SU-DHL-6 (cell line): ENCODE measurements around the gene FCHO1.

Experiments used
- H2AFZ ChIP-seq: fragments of 200-600 bp; sonication (generic); 2 replicates; pipeline ENCODE4 v1.6.1; 2014; ENCODE audit warnings: low read depth, mild to moderate bottlenecking, moderate library complexity, mixed read lengths, antibody characterized with exemption, low read length; ENCODE audit not compliant: severe bottlenecking
- H3F3A ChIP-seq: fragments of 200-600 bp; shearing (Covaris generic); 2 replicates; pipeline ENCODE4 v1.6.0; 2016; ENCODE audit warnings: antibody characterized with exemption, mild to moderate bottlenecking; ENCODE audit not compliant: insufficient read depth
- H3K27ac ChIP-seq: fragments of 200-600 bp; sonication (generic); 2 replicates; pipeline ENCODE4 v1.5.1; 2016; ENCODE audit warnings: low read depth, mild to moderate bottlenecking, low read length, moderate library complexity, mixed read lengths
- H3K27me3 ChIP-seq: fragments of 200-600 bp; sonication (generic), shearing (Covaris generic); 2 replicates; pipeline ENCODE4 v1.6.0; 2014; ENCODE audit warnings: mild to moderate bottlenecking, low read length
- H3K36me3 ChIP-seq: fragments of 200-600 bp; sonication (generic); 2 replicates; pipeline ENCODE4 v1.6.1; 2014; ENCODE audit warnings: mild to moderate bottlenecking, low read length, mixed read lengths
- H3K4me2 ChIP-seq: fragments of 300-600, 200-600 bp; shearing (Covaris generic), sonication (generic); 2 replicates; pipeline ENCODE4 v1.6.0; 2014; ENCODE audit warnings: low read length, low read depth, mild to moderate bottlenecking; ENCODE audit not compliant: poor library complexity, severe bottlenecking
- H3K4me3 ChIP-seq: fragments of 200-600 bp; sonication (generic); 2 replicates; pipeline ENCODE4 v1.5.1; 2014; ENCODE audit warnings: antibody characterized with exemption, low read length, mild to moderate bottlenecking, mixed read lengths; ENCODE audit not compliant: insufficient read depth, poor library complexity, severe bottlenecking
- H3K79me2 ChIP-seq: fragments of 200-600 bp; sonication (generic); 2 replicates; pipeline ENCODE4 v1.6.1; 2014; ENCODE audit warnings: mild to moderate bottlenecking, low read length, moderate library complexity; ENCODE audit not compliant: insufficient read depth
- H3K9ac ChIP-seq: fragments of 200-600 bp; sonication (generic); 2 replicates; pipeline ENCODE4 v1.7.0; 2014; ENCODE audit warnings: mild to moderate bottlenecking, low read length
- H3K9me2 ChIP-seq: fragments of 200-600 bp; sonication (generic); replicated peaks from 2 replicates; pipeline ENCODE4 v1.6.1; 2014; ENCODE audit warnings: low read length; ENCODE audit not compliant: insufficient read depth
- H3K9me3 ChIP-seq: fragments of 200-600 bp; sonication (generic); 2 replicates; pipeline ENCODE4 v1.6.1; 2014; ENCODE audit warnings: low read length, mixed read lengths; ENCODE audit not compliant: insufficient read depth
- H4K20me1 ChIP-seq: fragments of 200-600 bp; sonication (generic); 2 replicates; pipeline ENCODE4 v1.6.1; 2014; ENCODE audit warnings: low read depth, mild to moderate bottlenecking, antibody characterized with exemption, low read length, moderate library complexity, mixed read lengths
- CTCF ChIP-seq: fragments of 200-600 bp; sonication (generic); IDR thresholded peaks from one replicate; pipeline ENCODE4 v1.5.1; 2017; ENCODE audit warnings: antibody characterized with exemption, mild to moderate bottlenecking, low read length, moderate library complexity; ENCODE audit not compliant: insufficient read depth, poor library complexity, severe bottlenecking
- EZH2phosphoT487 ChIP-seq: fragments of 200-600 bp; sonication (generic), shearing (Covaris generic); conservative IDR thresholded peaks from 2 replicates; pipeline ENCODE4 v1.6.1; 2018; ENCODE audit warnings: mild to moderate bottlenecking, antibody characterized with exemption, low read length, moderate library complexity, mixed read lengths

The FCHO1 gene

DNA sequence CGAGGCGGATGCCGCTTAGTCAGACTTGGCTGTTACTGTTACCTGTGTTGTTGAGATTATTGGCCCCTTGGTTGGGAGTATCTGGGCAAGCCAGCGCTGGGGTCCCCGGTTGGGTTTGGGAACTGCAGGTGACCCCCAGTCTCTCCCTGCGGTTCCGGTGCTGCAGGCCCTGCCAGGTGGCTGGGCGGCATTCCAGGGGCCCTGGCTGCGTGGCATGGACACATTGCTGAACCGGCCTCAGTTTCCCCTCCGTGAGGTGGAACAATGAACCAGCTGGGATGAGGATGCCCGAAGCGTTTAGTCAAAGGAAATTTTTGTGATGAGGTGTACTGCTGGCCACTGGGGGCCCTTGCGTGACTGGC, 44.2 kb downstream of the FCHO1 start:
- H3K9me2 ChIP-seq, result no peaks in the 10 kb centered on the region
- no peaks in the 10 kb centered on the region for H3K27me3 ChIP-seq
- no peak overlapping the region for H3K4me2 ChIP-seq
- H4K20me1 ChIP-seq, result no peaks in the 10 kb centered on the region
- H3K27ac ChIP-seq, result no peak overlapping the region
- no peaks in the 10 kb centered on the region for H3F3A ChIP-seq
- no peak overlapping the region for H3K9ac ChIP-seq
- no peaks in the 10 kb centered on the region for H3K9me3 ChIP-seq
- no peak overlapping the region for H3K4me3 ChIP-seq
- no peaks in the 10 kb centered on the region for H3K79me2 ChIP-seq
- no peak overlapping the region for H2AFZ ChIP-seq
- TF ChIP-seq CTCF (no peak), EZH2phosphoT487 (no peak)
- no peaks in the 10 kb centered on the region for H3K36me3 ChIP-seq

GRCh38 chr19:17796013-17796837, 44.9 kb downstream of the FCHO1 start:
- TF ChIP-seq EZH2phosphoT487, result no peak
- Histone ChIP-seq H3K4me2 (no peak overlapping the region), H3K27me3 (no peaks in the 10 kb centered on the region), H3K4me3 (no peak overlapping the region), H3K9me3 (no peaks in the 10 kb centered on the region), H2AFZ (no peak overlapping the region), H3K27ac (no peak overlapping the region), H3K9me2 (no peaks in the 10 kb centered on the region), H3K36me3 (no peaks in the 10 kb centered on the region), H4K20me1 (no peaks in the 10 kb centered on the region), H3K9ac (no peak overlapping the region), H3F3A (no peaks in the 10 kb centered on the region), H3K79me2 (no peaks in the 10 kb centered on the region)

GRCh38 chr19:17796838-17797423, 45.7 kb downstream of the FCHO1 start:
- Histone ChIP-seq H4K20me1 (no peaks in the 10 kb centered on the region), H3F3A (no peaks in the 10 kb centered on the region), H3K9me3 (no peaks in the 10 kb centered on the region), H3K27me3 (no peaks in the 10 kb centered on the region), H3K9me2 (no peaks in the 10 kb centered on the region), H3K36me3 (no peaks in the 10 kb centered on the region), H3K27ac (no peak overlapping the region), H3K4me2 (no peak overlapping the region), H3K9ac (no peak overlapping the region), H3K4me3 (no peak overlapping the region), H3K79me2 (no peaks in the 10 kb centered on the region), H2AFZ (no peak overlapping the region)
- TF ChIP-seq EZH2phosphoT487, result no peak
- TF ChIP-seq CTCF, result no peak
